Uterus (tissue), 4 donors: ENCODE results near the gene FBN1. TPM values are rescaled to one million over a fixed set of nuclear protein-coding genes. Genes with fewer than 3 reads are reported as not detected.

Experiments
- DNase-seq, 2 donors: peaks; one replicate each; pipeline ENCODE4 v3.0.0-alpha.2; 2019 to 2020
- H3K27ac ChIP-seq, 2 donors: fragments of 200-600 bp; sonication (generic); 1 replicate in 1 of 2; 2 replicates in 1 of 2; pipeline ENCODE4 v1.5.1; 2016 to 2018
- H3K27me3 ChIP-seq, 2 donors: fragments of 200-600 bp; sonication (generic); one replicate each; pipeline ENCODE4 v1.5.1; 2018 to 2019; ENCODE audit warnings: control low read depth in 1 of 2
- H3K36me3 ChIP-seq, 2 donors: fragments of 200-600 bp; sonication (generic); one replicate each; pipeline ENCODE4 v1.5.1; 2019; ENCODE audit warnings: control low read depth in 1 of 2
- H3K4me1 ChIP-seq, 2 donors: fragments of 200-600 bp; sonication (generic); one replicate each; pipeline ENCODE4 v1.5.1; 2018 to 2019; ENCODE audit warnings: control low read depth in 1 of 2
- H3K4me3 ChIP-seq, 2 donors: fragments of 200-600 bp; sonication (generic); 1 replicate in 1 of 2; 2 replicates in 1 of 2; pipeline ENCODE4 v1.5.1; 2018 to 2019; ENCODE audit warnings: mild to moderate bottlenecking in 1 of 2
- H3K9me3 ChIP-seq, 2 donors: fragments of 200-600 bp; sonication (generic); one replicate each; pipeline ENCODE4 v1.5.1; 2019; ENCODE audit warnings: control low read depth in 1 of 2
- CTCF ChIP-seq, 4 experiments: fragments of 200-600 bp in 2 of 4; fragments of 450-650 bp in 2 of 4; sonication (generic) in 2 of 4; IDR thresholded peaks; one replicate each; pipeline ENCODE4 v1.5.1; 2016 to 2019; ENCODE audit warnings: antibody characterized with exemption in 4 of 4, mild to moderate bottlenecking in 2 of 4, moderate library complexity in 1 of 4
- POLR2A ChIP-seq, 2 donors: fragments of 450-650 bp; IDR thresholded peaks; one replicate each; pipeline ENCODE4 v1.6.1; 2016; ENCODE audit warnings: antibody characterized with exemption in 2 of 2, mild to moderate bottlenecking in 1 of 2, moderate library complexity in 1 of 2
- intact Hi-C: fragments of 100-400 bp; cut with DNase I; formaldehyde crosslinking; loops from one replicate; pipeline ENCODE4 v1.15.1; 2023; ENCODE audit warnings: low total_unique reads
- total RNA-seq, 4 donors: library from RNA; depleted of rRNA in 3 of 4; stranded (reverse); fragments of >200 nt in 3 of 4; gene quantifications; one replicate each; pipeline versions ENCODE4 v1.1.0 to v1.2.4, GENCODE V29; 2014 to 2023
- donor health status: DM: yes; HTN: yes; CAD: no.

Gene FBN1
- total RNA-seq, 4 donors from 2014 or later: 76.3 to 584 (median 95.8) TPM

DNA sequence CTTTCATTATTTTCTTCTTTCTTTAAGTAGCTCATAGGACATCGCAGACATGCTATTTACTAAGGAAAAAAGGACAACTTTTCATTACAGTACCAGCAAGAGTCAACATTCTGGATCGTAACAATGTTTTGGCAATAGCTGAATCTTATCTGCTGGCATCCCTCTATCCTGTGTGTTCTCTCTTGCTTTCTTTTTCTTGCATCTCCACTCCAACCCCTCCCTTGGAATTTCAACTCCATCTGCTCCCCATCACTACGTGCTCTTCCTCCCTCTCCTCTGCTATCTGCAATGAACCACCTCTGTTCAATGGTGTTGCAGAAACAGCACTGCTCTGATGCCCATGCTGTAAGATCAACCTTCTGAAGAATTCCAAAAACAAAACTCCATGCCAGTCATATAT, 106.6 kb downstream of the FBN1 start:
- H3K9me3 ChIP-seq: no peaks in the 10 kb centered on the region
- H3K4me1 ChIP-seq: no peaks in the 10 kb centered on the region
- peak overlapping the region in 1 of 2 donors; percentile 19 for H3K27ac ChIP-seq
- no peaks in the 10 kb centered on the region for H3K36me3 ChIP-seq
- no peak overlapping the region for H3K4me3 ChIP-seq
- TF ChIP-seq POLR2A (IDR thresholded peaks at IDR 0.05): no peak
- no peak for TF ChIP-seq CTCF (IDR thresholded peaks at IDR 0.05)
- no peak for DNase-seq
- intact Hi-C loops: no loop called here
- no peaks in the 10 kb centered on the region for H3K27me3 ChIP-seq

DNA sequence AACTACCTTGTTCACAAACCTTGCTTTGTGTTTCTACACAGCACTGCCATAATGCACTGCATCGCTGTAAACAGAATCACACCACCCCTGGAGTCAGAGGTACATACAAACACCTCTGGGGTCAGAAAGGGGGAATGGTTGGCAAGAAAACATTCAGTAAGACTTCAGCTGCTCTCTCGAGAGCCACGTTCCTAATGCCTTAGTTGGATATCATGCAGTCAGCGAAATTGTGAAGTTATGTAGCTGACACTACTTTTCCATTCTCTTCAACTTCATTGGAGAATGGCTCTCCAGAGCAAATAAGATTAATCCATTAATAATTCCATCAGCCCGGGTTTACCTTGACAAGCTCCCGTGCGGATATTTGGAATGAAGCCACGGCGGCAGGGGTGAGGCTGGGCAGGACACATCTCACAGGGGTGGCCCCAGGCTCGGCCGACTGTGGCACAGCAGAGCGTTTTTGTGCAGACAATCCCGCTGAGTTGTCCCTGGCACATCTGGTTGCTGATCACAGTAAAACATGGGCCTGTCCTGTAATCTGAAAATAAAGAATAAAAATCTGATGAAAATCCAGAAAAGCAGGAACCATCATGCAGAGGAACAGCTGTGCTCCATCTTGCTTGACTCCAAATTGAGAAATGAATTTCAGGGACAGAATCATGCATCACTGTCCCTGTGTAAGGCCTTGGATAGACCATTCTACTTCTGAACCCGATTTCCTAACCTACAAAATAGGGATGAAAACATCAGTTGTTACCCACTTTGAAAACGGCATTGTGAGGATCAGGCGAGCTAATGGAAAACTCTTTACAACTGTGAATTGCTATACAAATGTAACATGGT, 108.0 kb downstream of the FBN1 start:
- Histone ChIP-seq H3K36me3 (no peaks in the 10 kb centered on the region), H3K4me3 (no peak overlapping the region), H3K4me1 (no peaks in the 10 kb centered on the region), H3K27me3 (no peaks in the 10 kb centered on the region), H3K27ac (peak overlapping the region; percentile 37 to 38), H3K9me3 (no peaks in the 10 kb centered on the region)
- TF ChIP-seq POLR2A (IDR thresholded peaks at IDR 0.05) (no peak), CTCF (IDR thresholded peaks at IDR 0.05) (no peak)
- intact Hi-C loops: no loop called here
- DNase-seq: no peak

DNA sequence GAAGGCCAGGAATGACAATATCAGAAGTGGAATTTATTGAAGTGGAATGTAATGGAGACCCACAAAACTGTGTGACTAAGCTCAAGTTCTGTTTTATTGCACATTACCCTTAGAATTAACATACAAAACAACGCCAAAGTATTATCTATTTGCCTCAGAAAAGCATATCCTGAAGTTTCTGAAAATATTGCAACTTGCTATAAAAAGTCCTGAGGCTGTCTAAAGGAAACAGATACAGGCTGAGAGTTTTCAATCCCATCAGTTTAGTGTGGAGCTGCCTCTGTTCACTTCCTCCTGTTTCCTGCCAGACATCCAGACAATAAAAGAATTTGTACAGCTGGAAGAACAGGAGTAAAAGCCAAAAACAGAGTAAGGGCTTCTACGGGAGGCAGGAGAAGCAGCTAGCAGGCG, 108.8 kb downstream of the FBN1 start:
- H3K36me3 ChIP-seq: no peaks in the 10 kb centered on the region
- no peak overlapping the region for H3K4me3 ChIP-seq
- H3K4me1 ChIP-seq: no peaks in the 10 kb centered on the region
- no peaks in the 10 kb centered on the region for H3K27me3 ChIP-seq
- peak overlapping the region; percentile 38 to 61 for H3K27ac ChIP-seq
- DNase-seq: no peak
- no peaks in the 10 kb centered on the region for H3K9me3 ChIP-seq
- intact Hi-C loops: no loop called here
- no peak for TF ChIP-seq CTCF (IDR thresholded peaks at IDR 0.05)
- no peak for TF ChIP-seq POLR2A (IDR thresholded peaks at IDR 0.05)

- Histone ChIP-seq H3K4me1 (no peaks in the 10 kb centered on the region), H3K27ac (no peak overlapping the region), H3K27me3 (no peaks in the 10 kb centered on the region), H3K4me3 (no peak overlapping the region), H3K9me3 (no peaks in the 10 kb centered on the region), H3K36me3 (no peaks in the 10 kb centered on the region)
- no peak for DNase-seq
- TF ChIP-seq CTCF (IDR thresholded peaks at IDR 0.05) (no peak), POLR2A (IDR thresholded peaks at IDR 0.05) (no peak)
- intact Hi-C loops: no loop called here
Observed at GRCh38 chr15:48533982-48534381, 111.5 kb downstream of the FBN1 start.

GRCh38 chr15:48532946-48533345, 112.6 kb downstream of the FBN1 start:
- intact Hi-C loops: no loop called here
- H3K4me1 ChIP-seq: no peaks in the 10 kb centered on the region
- DNase-seq: no peak
- H3K36me3 ChIP-seq: no peaks in the 10 kb centered on the region
- no peak overlapping the region for H3K4me3 ChIP-seq
- H3K27ac ChIP-seq: no peak overlapping the region
- no peaks in the 10 kb centered on the region for H3K27me3 ChIP-seq
- no peaks in the 10 kb centered on the region for H3K9me3 ChIP-seq
- TF ChIP-seq POLR2A (IDR thresholded peaks at IDR 0.05) (no peak), CTCF (IDR thresholded peaks at IDR 0.05) (no peak)
